NCI-H2107 (cell line): Measurements from ENCODE around the gene MAP3K7.

Experiments
- DNase-seq: peaks from one replicate; lab custom pipeline; 2025; lab: John Stamatoyannopoulos, UW

MAP3K7 gene

GRCh38 chr6:90530882-90531281 lies 56.0 kb downstream of the MAP3K7 start:
- DNase-seq: no peak

GRCh38 chr6:90525421-90525820 lies 61.5 kb downstream of the MAP3K7 start:
- DNase-seq: no peak

GRCh38 chr6:90523779-90524310 lies 63.0 kb downstream of the MAP3K7 start:
- no peak for DNase-seq

- DNase-seq: no peak
Observed at GRCh38 chr6:90521955-90522354, 64.9 kb downstream of the MAP3K7 start.

- no peak for DNase-seq
Observed at GRCh38 chr6:90516074-90516660, 70.7 kb downstream of the MAP3K7 start.

GRCh38 chr6:90514496-90514895 lies 72.4 kb downstream of the MAP3K7 start:
- DNase-seq: no peak

GRCh38 chr6:90508753-90509152 lies 78.1 kb downstream of the MAP3K7 start:
- DNase-seq: no peak

- DNase-seq: no peak
Observed at GRCh38 chr6:90502866-90503407, 83.9 kb downstream of the MAP3K7 start.

- no peak for DNase-seq
Observed at GRCh38 chr6:90502381-90502780, 84.5 kb downstream of the MAP3K7 start.

- DNase-seq: no peak
Observed at GRCh38 chr6:90500458-90500857, 86.4 kb downstream of the MAP3K7 start.

GRCh38 chr6:90497411-90497810 lies 89.5 kb downstream of the MAP3K7 start:
- DNase-seq: no peak

- no peak for DNase-seq
Observed at GRCh38 chr6:90496258-90497016, 90.4 kb downstream of the MAP3K7 start.

- DNase-seq: no peak
Observed at GRCh38 chr6:90495216-90495817, 91.6 kb downstream of the MAP3K7 start.

- no peak for DNase-seq
Observed at GRCh38 chr6:90494067-90494780, 92.6 kb downstream of the MAP3K7 start.

GRCh38 chr6:90493332-90493731 lies 93.5 kb downstream of the MAP3K7 start:
- no peak for DNase-seq

- DNase-seq: no peak
Observed at GRCh38 chr6:90492798-90493197, 94.1 kb downstream of the MAP3K7 start.

GRCh38 chr6:90492369-90492768 lies 94.5 kb downstream of the MAP3K7 start:
- DNase-seq: no peak

GRCh38 chr6:90490030-90490716 lies 96.7 kb downstream of the MAP3K7 start:
- no peak for DNase-seq

GRCh38 chr6:90488816-90489215 lies 98.1 kb downstream of the MAP3K7 start:
- no peak for DNase-seq

- DNase-seq: no peak
Observed at GRCh38 chr6:90485635-90486277, 101.1 kb downstream of the MAP3K7 start.

GRCh38 chr6:90484903-90485302 lies 102.0 kb downstream of the MAP3K7 start:
- no peak for DNase-seq
